Activated CD8-positive, alpha-beta memory T cell treated with anti-CD3 and anti-CD28 coated beads for 24 hours (primary cell): ENCODE data around the gene RAB38.

Experiments used
- DNase-seq: peaks from one replicate; pipeline ENCODE4 v3.0.0-alpha.2; 2020

RAB38 gene

GRCh38 chr11:88101881-88102597 is 73.2 kb downstream of the RAB38 start:
- DNase-seq: no peak

GRCh38 chr11:88100151-88100550 is 75.1 kb downstream of the RAB38 start:
- no peak for DNase-seq

GRCh38 chr11:88098289-88098688 is 77.0 kb downstream of the RAB38 start:
- no peak for DNase-seq

GRCh38 chr11:88089134-88089533 is 86.1 kb downstream of the RAB38 start:
- DNase-seq: no peak

GRCh38 chr11:88087337-88087736 is 87.9 kb downstream of the RAB38 start:
- no peak for DNase-seq

GRCh38 chr11:88086297-88086696 is 88.9 kb downstream of the RAB38 start:
- DNase-seq: no peak

DNA sequence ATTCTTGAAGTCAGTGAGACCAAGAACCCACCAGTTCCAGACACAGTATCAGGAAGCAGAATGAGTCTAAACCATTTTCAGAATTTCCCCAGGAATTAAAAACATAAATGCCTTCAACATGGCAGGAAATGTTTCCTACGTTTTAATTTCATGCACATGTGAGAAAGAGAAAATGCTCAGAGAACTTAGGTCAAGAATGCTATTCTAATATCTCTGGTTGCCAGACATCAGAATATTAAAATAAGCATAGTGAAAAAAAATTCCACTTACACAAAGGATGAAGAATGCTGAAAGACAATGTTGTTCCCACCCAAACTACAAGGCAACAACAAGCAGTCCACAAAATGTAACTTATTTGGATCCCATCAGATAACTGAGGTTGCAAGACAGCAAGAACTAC is 104.8 kb downstream of the RAB38 start:
- DNase-seq: no peak

DNA sequence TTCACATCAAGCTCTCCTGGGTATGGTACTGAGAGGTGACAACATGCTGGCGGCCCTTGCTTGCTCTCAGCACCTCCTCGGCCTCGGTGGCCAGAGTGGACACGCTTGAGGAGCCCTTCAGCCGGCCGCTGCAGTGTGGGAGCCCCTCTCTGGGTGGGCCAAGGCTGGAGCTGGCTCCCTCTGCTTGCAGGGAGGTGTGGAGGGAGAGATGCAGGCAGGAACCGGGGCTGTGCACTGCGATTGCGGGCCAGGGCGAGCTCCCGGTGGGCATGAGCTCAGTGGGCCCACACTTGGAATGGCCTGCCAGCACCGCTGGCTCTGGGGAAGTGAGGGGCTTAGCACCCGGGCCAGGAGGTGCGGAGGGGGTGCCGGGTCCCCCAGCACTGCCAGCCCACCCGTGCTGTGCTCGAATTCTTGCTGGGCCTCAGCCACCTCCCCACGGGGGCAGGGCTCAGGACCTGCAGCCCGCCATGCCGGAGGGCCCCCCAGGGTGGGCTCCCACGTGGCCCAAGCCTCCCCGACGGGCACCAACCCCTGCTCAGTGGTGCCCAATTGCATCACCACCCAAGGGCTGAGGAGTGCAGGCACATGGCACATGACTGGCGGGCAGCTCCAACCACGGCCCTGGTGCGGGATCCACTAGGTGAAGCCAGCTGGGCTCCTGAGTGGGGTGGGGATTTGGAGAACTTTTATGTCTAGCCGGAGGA is 106.2 kb downstream of the RAB38 start:
- DNase-seq: no peak

- no peak for DNase-seq
Observed at GRCh38 chr11:88066090-88066489, 109.2 kb downstream of the RAB38 start.

DNA sequence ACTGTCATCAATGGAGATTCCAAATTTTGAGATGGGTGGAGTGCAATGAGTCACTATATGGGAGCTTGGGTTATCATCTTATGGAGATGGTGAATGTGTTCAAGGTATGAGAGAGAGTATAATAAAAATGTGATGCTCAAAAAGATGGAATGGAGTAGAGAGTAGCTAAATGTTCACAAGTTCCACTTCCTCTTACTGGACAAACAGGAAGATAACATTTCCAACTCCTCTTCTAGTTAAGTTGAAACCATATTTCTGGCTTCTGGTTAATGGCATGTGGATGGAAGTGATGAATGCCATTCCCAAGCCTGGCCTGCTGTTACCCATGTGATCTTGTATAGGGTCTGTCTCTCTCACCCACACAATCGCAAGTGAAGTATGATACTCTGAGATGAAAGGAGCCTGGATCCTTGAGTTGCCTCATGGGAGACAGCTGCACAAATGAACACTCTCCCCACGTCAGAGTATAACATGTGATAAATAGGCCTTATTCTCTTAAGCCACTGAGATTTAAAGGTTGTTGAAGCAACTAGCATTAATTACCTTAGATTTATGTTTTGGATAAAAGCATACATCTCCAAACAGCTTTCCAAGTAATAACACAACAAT is 111.0 kb downstream of the RAB38 start:
- DNase-seq: no peak
